NCI-H1092 treated with DMSO at 0.1 percent for 48 hours (cell line): ENCODE data around the gene GATA2.

ENCODE experiments used
- DNase-seq: peaks from one replicate; lab custom pipeline; 2025; lab: John Stamatoyannopoulos, UW

The GATA2 gene

DNA sequence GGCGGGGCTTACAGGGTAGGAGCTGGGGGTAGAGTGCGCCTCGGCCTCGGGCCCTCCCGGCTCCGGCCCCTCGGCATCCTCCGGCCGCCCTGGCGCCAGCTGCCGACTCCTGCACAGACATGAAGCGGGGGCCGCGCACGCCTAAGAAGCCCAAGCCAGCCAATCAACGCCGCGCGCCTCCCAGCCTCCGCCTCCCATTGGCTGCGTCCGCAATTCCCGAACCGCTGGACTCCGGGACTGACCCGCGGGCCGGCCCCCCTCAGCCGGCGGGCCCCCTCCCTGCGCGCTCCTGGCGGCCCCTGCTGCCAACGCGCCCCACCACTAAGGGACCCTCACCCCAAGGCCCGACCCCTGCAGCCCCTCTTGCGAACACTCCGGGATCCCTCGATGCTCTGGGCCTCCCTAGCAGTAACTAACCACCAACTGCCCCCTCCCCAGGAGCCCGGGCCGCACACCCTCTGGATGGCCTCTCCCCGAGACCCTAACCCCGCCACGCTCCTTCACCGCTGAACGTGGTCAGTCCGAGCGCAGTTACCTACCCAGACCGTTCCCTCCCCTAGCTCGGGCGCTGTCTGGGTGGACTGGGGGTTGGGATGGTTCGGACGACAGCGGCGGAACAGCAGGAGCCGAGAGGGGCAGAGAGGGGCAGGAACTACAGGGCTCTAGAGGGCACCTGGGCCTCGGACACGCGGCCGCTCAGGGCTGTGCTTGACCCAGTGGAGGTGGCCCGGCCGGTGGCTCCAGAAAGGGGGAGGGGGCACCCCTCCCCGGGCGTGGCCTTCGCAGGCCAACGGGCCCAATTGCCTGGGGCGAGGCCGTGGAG is 5.0 kb downstream of the GATA2 start:
- DNase-seq: peak; percentile 50

DNA sequence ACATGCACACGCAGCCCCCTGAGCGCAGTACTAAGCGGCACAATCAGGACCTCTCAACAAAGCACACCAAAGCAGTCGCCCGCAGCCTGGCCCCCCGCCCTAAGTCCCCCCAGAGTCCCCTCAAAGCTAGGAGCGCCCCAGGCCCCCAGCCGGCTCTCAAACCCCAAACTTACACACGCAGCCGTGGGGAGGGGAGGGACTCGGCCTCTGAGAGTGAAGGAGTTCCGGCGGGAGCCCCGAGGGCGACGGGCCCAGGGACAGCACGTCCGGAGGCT is 5.5 kb downstream of the GATA2 start:
- DNase-seq: no peak

DNA sequence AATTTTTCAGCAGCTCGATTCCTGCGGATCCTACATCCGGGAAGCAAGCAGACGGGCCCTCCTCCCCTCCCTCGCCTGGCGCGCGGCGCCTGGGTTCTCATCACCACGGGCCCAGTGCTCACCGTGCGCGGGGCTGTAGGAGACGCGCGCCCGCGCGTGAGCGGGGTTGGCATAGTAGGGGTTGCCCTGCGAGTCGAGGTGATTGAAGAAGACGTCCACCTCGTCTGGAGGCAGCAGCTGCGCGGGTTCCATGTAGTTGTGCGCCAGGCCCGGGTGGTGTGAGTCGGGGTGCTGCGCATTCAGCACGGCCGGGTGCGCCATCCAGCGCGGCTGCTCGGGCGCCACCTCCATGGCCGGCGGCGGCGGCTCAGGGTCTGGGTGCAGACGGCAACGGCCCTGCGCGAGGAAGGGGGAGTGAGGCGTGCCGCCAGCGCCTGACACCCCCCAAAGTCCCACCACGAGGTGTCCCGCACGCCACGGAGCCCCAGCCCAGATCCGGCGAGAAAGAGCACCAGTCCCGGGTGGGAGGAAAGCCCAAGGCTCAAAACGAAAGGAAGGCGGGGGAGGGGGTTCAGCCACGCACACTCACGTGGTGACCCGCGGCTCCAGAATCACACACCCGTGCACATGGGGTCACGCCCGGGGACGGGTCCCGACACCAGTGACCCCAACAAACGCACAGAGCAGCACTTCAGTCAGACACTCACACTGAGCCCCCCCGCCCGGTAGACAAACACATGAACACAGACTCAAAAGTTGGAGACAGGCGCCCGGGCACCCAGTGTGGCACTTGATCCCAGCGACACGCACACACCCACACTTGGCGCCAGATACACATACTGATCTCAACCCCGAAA is 6.1 kb downstream of the GATA2 start:
- peak; percentile 8 for DNase-seq

DNA sequence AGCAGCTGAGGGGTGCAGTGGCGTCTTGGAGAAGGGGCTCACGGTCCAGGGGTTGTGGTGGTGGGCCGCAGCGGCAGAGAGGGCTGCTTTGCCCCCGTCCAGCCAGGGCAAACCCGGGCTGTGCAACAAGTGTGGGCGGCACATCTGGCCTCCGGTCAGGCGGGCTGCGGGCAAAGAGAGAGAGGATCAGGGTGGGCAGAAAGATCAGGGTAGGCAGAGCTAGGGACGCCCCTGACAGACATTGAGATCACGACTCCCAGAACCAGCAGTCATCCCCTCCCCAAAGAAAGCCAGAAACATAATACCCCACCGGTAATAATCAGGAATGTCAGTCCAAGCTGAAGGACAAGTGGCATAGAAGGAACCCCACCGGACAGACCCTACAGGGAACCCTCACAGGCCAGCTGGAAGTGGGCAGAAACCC is 6.8 kb downstream of the GATA2 start:
- no peak for DNase-seq

DNA sequence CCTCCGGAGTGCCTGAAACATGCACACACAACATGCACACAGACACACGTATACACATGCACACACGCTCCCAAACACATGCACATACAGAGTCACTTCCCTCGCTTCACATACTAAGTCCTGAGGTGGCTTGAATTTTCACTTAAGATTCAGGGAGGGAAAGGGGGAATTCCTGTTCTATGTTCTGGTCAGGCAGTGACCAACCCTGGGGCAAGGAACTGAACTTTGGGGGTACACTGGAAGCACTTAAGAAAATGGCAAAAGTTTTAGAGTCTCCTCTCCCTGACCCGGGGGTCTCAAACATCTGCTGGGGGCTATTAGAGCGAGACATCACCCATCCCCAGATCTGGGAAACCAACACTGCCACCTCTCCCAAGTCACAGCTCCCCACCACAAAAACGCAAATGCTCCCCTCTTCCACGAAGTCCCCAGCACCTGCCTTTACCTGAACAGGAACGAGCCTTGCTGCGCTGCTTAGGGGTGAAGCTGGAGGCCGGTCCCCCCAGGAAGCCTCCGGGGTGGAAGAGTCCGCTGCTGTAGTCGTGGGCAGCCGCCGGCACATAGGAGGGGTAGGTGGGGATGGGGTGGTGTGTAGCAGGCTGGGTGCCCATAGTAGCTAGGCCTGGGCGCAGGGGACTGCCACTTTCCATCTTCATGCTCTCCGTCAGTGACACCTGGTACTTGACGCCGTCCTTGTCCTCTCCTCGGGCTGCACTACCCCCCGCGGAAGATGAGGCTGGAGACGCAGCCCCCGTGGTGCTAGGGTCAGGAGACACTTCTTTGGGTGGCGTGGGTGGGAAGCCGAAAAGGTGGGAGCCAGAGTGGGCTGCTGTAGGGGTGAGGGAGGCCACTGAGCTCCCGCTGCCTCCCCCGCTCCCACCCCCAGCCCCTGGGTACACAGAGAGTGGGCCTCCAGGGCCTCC is 7.5 kb downstream of the GATA2 start:
- no peak for DNase-seq

DNA sequence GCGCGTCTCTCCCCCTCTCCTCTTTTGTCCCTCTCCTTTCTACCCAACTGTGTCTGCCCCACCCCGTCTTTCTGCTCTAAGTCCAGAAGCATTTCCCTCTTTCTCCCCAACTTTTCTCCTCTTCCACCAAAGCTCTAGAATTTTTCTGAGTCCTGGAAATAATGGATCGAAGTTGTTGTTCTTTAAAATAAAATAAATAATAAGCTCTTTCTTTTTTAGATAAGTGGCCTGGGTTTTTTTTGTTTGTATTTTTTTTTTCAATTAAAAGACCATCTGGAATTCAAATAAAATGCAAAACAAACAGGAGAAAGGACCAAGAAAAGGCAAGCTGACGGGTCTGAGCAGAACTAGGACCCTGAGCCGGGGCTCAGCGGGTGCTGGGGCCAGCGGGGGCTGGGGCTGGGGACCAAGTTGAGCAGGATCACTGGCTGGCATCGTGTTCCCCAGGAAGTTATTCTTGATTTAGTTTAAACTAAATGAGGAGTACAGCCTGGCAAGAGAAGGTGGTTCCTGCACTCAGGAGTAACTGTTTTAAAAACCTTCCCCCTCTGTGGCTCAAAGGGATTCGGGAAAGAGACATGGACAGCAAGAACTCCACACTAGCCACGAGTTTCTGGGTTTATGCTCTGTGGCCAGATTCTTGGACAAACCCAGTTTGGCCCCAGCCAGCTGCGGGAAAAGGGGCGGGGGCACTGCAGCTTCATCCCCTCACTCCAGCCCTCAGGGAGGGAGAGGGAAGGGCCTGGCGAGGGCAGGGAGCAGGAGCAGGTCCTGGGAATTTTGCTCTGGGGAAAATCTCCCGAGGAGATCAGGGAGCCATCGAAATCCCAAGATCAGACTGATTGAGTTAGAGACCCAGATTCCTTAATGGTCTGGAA is 8.4 kb downstream of the GATA2 start:
- DNase-seq: no peak

DNA sequence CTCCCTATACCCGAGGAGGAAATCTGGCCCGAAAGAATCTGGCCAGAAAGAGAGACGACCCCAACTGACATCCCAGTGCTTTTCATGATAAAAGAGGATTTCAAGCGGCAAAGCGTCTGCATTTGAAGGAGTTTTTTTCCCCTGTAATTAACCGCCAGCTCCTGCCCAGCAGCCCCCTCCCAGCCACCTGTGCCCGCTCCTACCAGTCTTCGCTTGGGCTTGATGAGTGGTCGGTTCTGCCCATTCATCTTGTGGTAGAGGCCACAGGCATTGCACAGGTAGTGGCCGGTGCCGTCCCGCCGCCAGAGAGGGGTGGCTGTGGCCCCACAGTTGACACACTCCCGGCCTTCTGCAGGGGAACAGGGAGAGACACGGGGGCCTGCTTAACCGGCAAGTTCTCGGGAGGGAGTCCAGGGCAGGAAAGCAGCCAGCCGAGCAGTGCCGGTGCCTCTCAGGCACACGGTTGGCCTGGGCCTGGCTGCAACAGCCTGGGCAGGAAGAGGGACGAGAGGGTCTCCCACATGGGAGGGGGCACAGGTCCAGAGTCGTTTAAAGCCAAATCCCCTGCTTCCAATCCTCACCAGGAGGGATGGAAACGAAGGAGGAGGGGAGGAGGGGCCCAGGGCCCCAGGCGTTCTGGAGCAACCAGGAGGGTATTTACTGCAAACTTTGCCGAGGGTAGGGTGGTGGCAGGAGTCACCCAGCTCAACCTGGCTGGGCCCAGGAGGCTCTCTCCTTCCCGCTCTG is 9.2 kb downstream of the GATA2 start:
- DNase-seq: no peak

DNA sequence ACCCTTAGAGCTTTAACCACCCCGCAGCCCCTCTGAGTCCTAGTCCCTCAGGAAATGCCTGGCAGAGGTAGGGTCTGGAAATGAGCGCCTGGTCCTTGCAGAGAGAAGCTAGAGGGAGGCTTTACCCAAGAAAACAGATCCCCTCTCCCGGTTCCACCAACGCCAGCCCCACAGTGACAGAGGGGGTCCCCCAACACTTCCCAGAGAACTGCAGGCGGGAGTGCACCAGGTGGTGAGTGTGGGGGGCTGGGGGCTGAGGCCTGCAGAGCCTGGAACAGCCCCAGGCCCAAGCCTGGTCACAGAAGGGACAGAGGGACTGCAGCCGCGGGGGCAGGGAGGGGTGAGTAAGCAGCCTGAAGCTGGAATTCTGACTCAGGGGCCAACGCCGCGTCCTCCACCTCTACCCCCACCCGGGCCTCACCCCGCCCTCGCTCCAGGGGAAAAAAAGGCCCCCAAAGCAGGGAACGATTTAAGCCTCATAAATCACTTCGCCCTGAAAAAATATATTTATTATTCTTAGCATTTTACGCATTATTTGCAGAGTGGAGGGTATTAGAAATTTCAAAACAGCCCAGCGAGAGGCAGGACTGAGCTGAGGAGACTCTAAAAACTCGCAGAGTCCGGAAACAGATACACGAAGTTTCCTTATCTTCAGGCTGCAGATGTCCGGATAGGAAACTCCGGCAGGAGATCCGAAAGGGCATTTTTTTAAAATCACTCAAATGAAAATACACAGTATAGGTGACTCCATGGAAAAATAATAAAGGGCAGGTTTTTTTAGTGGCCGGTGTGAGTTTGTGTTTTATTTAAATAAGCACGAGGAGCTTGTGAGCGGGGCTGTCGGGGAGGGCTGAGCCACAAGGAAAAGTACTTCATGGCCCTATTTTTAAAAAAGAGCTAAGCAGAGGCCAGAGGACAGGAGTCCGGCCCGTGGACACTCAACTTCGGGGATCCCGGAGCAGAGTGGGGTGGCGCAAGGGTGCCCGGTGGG is 10.0 kb downstream of the GATA2 start:
- DNase-seq: no peak

DNA sequence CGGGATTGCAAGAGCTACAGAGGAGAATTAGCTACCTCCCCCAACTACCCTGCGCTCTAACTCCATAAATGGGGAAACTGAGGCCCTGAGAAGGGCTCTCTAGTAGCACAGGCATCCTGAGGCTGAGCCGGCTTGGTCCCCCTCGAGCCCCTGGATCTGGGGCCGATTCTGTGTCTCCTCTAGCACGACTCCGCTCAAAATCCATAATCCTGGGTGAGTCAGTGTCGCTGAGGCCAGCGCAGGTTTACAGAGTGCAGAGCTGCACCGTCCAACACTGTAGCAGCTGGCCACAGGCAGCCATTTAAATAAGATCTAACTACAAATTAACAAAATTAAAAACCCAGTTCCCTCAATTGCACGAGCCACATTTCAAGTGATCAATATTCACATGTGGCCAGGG is 10.8 kb downstream of the GATA2 start:
- DNase-seq: no peak

DNA sequence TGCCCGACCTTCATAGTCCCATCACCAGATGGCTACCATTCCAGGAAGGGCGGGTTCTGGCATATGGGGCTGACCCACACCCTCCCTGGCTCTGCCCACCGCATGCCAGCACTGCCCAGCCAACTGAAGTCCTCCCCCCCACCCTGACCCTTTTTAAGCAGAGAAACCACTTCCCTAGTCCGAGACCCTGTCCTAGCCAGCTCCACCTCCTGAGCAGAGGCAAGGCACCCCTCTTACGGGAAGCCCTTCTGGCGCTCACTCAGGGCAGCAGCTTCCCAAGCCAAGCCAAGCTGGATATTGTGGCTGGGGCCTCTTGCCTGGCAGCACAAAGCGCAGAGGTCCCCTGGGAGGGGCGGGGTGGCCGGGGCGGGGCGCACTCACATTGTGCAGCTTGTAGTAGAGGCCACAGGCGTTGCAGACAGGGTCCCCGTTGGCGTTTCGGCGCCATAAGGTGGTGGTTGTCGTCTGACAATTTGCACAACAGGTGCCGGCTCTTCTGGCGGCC is 11.5 kb downstream of the GATA2 start:
- no peak for DNase-seq

DNA sequence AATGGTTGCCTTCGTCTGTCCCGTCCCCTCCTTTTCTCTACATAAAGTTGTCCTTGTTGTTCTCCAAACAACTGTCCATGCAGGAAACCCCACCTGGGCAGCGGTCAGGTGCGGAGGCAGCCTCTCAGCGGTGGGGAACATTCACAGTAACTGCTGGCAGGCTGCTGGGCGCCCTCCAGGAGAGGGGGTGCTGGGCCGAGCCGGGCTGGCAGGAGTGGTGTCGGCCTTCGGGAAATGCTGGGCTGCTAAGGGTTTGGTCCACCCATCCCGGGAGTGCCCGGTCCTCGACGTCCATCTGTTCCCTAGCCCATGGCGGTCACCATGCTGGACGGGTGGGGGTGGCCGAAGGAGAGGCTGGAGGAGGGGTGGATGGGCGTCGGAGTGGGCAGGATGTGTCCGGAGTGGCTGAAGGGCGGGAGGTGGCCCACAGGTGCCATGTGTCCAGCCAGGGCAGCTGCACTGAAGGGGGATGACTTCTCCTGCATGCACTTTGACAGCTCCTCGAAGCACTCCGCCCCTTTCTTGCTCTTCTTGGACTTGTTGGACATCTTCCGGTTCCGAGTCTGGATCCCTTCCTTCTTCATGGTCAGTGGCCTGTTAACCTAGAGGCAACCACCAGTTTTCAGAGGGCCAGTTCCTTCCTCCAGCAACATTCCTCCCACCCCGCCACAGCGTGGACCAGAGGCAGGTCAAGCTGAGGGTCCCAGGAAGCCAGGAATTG is 12.1 kb downstream of the GATA2 start:
- no peak for DNase-seq

DNA sequence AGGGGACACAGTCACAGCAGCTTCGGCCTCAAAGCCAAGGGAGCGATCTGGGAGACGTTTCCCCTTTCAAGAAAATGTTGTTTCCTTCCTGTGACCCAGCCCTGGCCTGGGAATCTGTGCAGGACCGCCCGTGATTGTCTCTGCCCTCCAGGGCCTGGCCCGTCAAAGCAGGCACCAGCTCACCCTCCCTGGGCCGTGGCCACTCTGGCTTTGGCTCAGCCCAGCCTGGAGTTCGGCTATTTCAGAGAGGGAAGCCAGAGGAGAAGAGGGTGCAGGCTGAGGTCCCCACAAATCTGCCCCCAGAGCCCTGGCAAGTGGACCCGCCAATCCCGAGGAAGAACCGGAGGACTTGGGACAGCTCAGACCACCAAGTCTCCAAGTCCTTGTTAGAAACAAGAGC is 12.7 kb downstream of the GATA2 start:
- DNase-seq: no peak

DNA sequence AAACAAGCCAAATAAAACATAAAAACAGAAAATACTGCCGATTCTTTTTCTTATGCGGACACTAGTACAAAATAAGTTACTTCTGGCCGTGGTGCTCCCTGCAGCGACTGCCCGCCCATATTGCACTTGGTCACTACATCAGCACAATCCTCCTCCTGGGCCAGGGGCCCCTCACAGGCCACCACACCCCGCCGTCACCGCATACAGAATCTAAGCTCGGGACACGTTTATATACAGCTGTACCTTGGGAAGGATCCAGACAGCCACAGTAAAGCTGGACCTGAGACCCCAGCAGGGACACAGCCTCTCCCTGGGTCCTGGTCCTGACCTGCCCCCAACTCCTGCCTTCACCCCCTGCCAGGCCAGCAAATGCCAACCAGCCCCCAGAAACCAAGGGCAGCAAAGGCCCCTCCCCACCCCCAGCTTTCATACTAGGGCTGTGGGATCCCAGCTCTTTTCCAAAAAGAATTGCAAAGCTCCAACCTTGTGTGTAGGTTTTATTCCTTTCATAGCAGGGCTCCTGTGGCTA is 13.4 kb downstream of the GATA2 start:
- DNase-seq: no peak

DNA sequence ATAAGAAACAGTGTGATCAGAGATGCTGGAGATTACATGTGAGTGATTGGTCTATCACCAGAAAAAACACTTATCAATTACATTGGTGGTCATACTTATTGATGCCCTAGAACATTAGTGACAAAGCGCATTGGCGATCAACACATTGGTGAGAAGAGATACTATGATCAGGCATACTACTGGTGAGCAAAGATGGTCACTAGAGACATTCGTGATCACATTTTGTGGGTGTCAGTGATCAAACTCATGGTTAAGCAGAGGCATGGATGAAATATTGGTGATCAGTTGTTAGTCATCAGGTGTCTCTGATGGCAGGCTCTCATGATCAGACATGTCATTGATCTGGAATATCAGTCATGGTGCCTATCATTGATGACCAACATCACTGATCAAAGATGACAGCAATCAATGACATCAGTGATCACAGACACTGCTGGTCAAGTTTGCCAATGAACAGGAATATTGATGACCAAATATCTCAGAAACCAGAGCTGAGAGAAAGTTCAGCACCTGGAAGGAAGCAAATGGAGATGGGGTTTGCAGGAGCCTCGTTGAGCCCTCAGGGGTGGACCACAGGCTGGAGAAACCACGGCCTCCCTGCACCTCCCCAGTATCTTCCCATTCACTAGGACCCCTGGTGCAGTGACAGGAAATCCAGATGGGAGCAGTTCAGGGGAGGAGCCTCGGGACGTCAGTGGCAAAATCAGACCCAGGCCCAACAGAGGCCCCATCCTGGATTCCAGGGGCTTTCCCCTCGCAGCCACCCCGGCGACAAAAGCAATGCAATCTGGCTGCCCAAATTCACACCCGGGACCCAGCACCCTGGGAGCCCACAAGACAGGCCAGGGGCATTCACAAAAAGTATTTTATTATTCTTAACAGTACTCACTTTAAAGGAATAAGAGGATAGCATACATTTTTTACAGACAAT is 14.2 kb downstream of the GATA2 start:
- no peak for DNase-seq

DNA sequence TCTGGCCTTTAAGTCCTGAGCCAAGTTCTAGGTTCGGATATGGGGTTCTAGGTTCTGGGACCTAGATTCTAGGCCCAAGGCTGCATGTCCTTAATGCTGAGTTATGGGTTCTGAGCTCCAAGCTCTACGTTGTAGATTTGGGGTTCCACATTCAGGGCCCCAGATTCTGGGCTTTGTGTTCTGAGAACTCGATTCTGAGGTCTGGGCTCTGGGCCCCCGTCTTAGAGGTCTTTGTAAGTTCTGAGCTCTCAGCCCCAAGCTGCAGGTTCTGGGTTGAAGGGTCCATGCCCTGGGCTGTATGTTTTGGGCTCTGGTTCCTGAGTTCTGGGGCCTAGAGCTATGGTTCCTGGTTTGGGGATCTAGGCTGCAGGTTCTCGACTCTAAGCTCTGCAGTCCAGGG is 16.3 kb downstream of the GATA2 start:
- DNase-seq: no peak

DNA sequence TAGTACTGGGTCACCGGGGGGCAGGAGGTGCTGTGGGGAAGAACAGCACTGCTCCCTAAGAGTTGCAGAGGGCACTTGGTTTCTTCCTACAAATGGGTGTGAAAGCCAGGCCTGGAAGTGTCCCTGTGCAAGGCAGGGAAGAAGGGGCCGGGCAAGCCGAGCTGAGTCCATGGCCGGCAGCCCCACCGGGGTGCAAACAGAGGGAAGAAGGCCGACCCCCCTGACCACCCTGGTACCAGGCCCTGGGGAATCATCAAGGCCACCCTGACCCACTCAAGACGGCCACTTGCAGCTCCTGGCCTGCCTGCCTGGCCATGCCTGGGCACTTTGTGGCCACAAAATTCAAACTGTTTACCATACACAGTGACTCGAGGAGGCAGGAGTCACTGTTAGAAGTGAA is 17.6 kb downstream of the GATA2 start:
- no peak for DNase-seq

DNA sequence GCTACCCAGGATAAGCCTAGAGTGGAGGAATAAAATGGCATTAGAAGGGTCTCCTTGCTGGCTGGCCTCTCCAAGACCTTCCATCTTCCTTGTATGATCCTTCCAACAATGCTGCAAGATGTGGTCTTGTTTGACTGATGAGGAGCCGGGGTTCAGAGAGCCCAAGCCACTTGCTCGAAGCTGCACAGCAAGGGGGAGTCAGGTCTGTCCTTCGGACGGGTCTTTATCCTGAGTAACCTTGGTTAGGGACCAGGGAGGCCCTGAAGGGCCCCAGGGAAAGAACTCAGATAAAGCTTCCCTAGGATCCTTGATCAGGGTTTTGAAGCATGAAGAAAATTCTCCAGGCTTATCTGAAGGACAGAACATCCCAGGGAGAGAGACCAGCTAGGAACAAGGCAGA is 19.3 kb downstream of the GATA2 start:
- DNase-seq: no peak
